Measurements from ENCODE around the gene THSD4. TPM values are rescaled to one million over a fixed set of nuclear protein-coding genes. Genes with fewer than 3 reads are reported as not detected.

The THSD4 gene
- total RNA-seq, 2 experiments from 2014 or later: not detected

DNA sequence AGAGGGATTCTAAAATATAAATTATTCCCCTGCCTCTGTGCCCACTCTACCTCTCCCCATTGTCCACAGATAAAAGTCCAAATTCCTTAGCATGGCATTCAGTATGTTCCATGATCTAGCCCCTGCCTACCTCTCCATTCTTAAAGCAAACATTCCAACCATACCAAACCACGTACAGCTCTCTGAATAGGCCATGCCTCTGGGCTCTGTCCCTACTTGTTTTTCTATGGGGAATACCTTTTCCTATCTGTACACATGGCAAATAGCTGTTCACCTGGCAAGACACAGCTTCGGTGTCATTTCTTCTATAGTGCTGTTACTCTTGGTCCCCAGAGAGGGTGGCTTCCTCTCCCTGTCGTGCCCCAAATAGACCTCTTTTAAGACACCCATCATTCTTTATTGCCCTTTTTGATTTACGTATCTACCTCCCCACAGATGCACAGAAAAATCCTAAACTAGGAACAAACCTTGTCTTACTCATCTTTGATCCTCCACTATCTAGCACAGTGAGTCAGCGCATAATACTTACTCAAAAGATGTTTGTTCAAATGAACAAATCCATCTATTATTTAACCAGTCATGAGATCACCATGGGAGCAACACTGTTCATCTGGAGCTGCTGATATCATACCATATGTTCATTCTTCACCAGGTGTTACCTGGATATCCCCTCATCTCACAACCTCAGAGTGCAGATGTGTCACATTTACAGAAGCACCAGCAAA is 329.8 kb downstream of the THSD4 start:
- Mint-ChIP-seq H3K36me3 (no peaks in the 10 kb centered on the region), H3K9me3 (no peaks in the 10 kb centered on the region), H3K27ac (no peak overlapping the region), H3K4me3 (no peak overlapping the region), H3K27me3 (peaks cover 3% of the 10 kb centered on the region), H3K4me1 (ENCODE audit: low read depth) (no peaks in the 10 kb centered on the region)
- ChIA-PET POLR2A (no interaction called here), CTCF (interaction anchor here (0.7 to 2.2 kb wide), 4 partner anchors 14 to 285 kb away, joined by 3 to 20 read pairs (median 4); no protein-coding TSS in a partner anchor)
- intact Hi-C loops (cut with micrococcal nuclease): loop anchor here (5.0 to 10.0 kb wide), 3 partner anchors 58 to 618 kb away; no protein-coding TSS in a partner anchor
- DNase-seq: no peak

GRCh38 chr15:71447328-71448250 is 332.3 kb downstream of the THSD4 start:
- Mint-ChIP-seq H3K36me3 (no peaks in the 10 kb centered on the region), H3K27ac (no peak overlapping the region), H3K4me1 (ENCODE audit: low read depth) (no peaks in the 10 kb centered on the region), H3K9me3 (no peaks in the 10 kb centered on the region), H3K4me3 (no peak overlapping the region), H3K27me3 (no peaks in the 10 kb centered on the region)
- DNase-seq: no peak
- intact Hi-C loops (cut with micrococcal nuclease): loop anchor here (2.0 to 10.0 kb wide), 2 partner anchors 207 to 283 kb away; no protein-coding TSS in a partner anchor
- ChIA-PET POLR2A (no interaction called here), CTCF (interaction anchor here (0.6 to 0.9 kb wide), 3 partner anchors 61 to 573 kb away, joined by 3 to 4 read pairs (median 3); no protein-coding TSS in a partner anchor)

- H3K36me3 Mint-ChIP-seq: no peaks in the 10 kb centered on the region
- no peak overlapping the region for H3K4me3 Mint-ChIP-seq
- no peaks in the 10 kb centered on the region for H3K27me3 Mint-ChIP-seq
- ChIA-PET POLR2A (no interaction called here), CTCF (no interaction called here)
- H3K9me3 Mint-ChIP-seq: no peaks in the 10 kb centered on the region
- DNase-seq: no peak
- no peaks in the 10 kb centered on the region for H3K4me1 Mint-ChIP-seq (ENCODE audit: low read depth)
- intact Hi-C loops (cut with micrococcal nuclease): loop anchor here (2.0 to 10.0 kb wide), 2 partner anchors 206 to 282 kb away; no protein-coding TSS in a partner anchor
- H3K27ac Mint-ChIP-seq: no peak overlapping the region
Observed at GRCh38 chr15:71448688-71449114, 333.4 kb downstream of the THSD4 start.

DNA sequence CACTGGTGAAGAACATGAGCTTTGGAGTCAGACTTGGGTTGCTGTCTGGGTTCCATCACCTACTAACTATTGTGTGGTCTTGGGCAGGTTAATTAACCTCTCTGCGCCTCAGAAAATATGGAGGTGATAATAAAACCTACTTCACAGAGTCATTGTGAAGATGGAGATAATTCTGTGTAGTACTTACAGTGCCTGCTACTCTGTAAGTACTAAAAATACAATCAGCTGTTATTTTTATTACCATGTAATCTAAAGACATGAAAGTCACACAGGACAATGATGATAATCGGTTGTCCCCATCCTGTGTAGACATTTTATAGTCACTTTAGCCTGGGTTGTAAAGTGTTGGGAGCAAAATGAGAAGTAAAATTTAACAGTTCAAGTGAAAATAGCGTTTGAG is 334.1 kb downstream of the THSD4 start:
- intact Hi-C loops (cut with micrococcal nuclease): loop anchor here (2.0 to 10.0 kb wide), 2 partner anchors 205 to 281 kb away; no protein-coding TSS in a partner anchor
- Mint-ChIP-seq H3K4me1 (ENCODE audit: low read depth) (no peaks in the 10 kb centered on the region), H3K9me3 (no peaks in the 10 kb centered on the region), H3K27me3 (no peaks in the 10 kb centered on the region), H3K4me3 (no peak overlapping the region), H3K36me3 (no peaks in the 10 kb centered on the region), H3K27ac (no peak overlapping the region)
- ChIA-PET POLR2A (no interaction called here), CTCF (interaction anchor here (0.6 to 0.9 kb wide), 2 partner anchors 9 to 293 kb away, joined by 3 read pairs; no protein-coding TSS in a partner anchor)
- DNase-seq: no peak

DNA sequence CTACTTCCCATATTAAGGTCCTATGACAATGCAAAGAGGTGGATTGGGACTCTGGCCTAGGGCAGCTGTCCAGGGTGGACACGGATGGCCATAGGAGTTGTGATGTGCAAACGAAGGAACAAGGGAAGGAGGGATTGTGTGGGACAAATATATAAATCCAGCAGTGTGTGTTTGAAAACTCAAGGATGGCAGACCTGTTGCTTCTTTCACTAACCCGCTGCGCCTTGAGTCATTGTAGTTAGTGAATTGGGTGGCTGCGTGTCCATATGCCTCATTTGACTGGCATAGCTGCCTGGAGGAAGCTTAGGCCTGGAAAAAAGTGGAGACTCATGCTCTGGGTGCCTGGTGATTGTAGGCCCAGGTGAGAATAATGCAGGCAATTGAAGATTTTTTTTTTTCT is 334.7 kb downstream of the THSD4 start:
- Mint-ChIP-seq H3K4me3 (no peak overlapping the region), H3K36me3 (no peaks in the 10 kb centered on the region), H3K9me3 (no peaks in the 10 kb centered on the region), H3K4me1 (ENCODE audit: low read depth) (no peaks in the 10 kb centered on the region), H3K27ac (no peak overlapping the region), H3K27me3 (no peaks in the 10 kb centered on the region)
- CTCF ChIA-PET: interaction anchor here (0.9 kb wide), 1 partner anchor 9 kb away, joined by 3 read pairs; no protein-coding TSS in a partner anchor
- no peak for DNase-seq
- POLR2A ChIA-PET: no interaction called here
- intact Hi-C loops (cut with micrococcal nuclease): loop anchor here (2.0 to 10.0 kb wide), 2 partner anchors 205 to 281 kb away; no protein-coding TSS in a partner anchor

DNA sequence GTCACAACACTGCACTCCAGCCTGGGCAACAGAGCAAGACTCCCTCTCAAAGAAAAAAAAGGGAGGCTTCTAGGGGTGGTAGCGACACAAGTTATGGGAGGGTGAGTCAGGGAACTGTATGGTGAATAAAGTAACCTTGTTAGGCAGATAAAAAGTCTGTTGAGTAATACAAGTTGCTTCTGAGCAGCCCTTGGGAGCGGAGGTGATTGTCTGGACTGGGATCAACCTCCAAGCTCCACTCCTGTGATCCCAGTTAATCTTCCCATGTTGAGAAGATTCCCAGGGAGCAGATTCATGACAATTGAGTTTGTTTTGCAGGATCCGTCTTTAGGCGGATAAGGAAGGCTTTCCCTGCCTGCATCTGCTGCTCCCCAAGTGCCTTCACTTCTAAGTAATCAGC is 335.9 kb downstream of the THSD4 start:
- DNase-seq: no peak
- H3K4me3 Mint-ChIP-seq: no peak overlapping the region
- no peaks in the 10 kb centered on the region for H3K9me3 Mint-ChIP-seq
- no peak overlapping the region for H3K27ac Mint-ChIP-seq
- H3K4me1 Mint-ChIP-seq (ENCODE audit: low read depth): no peaks in the 10 kb centered on the region
- intact Hi-C loops (cut with micrococcal nuclease): no loop called here
- H3K27me3 Mint-ChIP-seq: no peaks in the 10 kb centered on the region
- ChIA-PET CTCF (no interaction called here), POLR2A (interaction anchor here (0.6 kb wide), 1 partner anchor 703 kb away, joined by 3 read pairs; no protein-coding TSS in a partner anchor)
- H3K36me3 Mint-ChIP-seq: no peaks in the 10 kb centered on the region

DNA sequence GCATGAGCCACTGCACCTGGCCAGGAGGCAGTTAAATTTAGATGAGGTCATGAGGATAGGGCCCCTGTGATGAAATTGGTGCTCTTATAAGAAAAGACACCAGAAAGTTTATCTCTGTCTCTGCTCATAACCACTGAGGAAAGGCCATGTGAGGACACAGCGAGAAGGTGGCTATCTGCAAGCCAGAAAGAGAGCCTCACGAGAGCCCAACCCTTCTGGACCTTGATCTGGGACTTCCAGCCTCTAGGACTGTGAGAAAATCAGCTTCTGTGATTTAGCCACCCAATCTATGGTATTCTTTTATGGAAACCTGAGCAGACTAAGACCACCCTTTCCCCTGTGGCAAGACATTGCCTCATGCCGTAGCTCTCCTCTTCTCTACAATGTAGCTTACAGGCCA is 337.6 kb downstream of the THSD4 start:
- no peaks in the 10 kb centered on the region for H3K4me1 Mint-ChIP-seq (ENCODE audit: low read depth)
- ChIA-PET CTCF (no interaction called here), POLR2A (no interaction called here)
- H3K36me3 Mint-ChIP-seq: no peaks in the 10 kb centered on the region
- H3K4me3 Mint-ChIP-seq: no peak overlapping the region
- no peak for DNase-seq
- intact Hi-C loops (cut with micrococcal nuclease): no loop called here
- no peaks in the 10 kb centered on the region for H3K27me3 Mint-ChIP-seq
- no peak overlapping the region for H3K27ac Mint-ChIP-seq
- H3K9me3 Mint-ChIP-seq: no peaks in the 10 kb centered on the region

GRCh38 chr15:71454462-71454996 is 339.3 kb downstream of the THSD4 start:
- H3K4me3 Mint-ChIP-seq: no peak overlapping the region
- no peak for DNase-seq
- H3K27me3 Mint-ChIP-seq: no peaks in the 10 kb centered on the region
- H3K9me3 Mint-ChIP-seq: no peaks in the 10 kb centered on the region
- H3K27ac Mint-ChIP-seq: no peak overlapping the region
- H3K36me3 Mint-ChIP-seq: no peaks in the 10 kb centered on the region
- ChIA-PET CTCF (interaction anchor here (0.6 kb wide), 1 partner anchor 38 kb away, joined by 4 read pairs; no protein-coding TSS in a partner anchor), POLR2A (no interaction called here)
- no peaks in the 10 kb centered on the region for H3K4me1 Mint-ChIP-seq (ENCODE audit: low read depth)
- intact Hi-C loops (cut with micrococcal nuclease): no loop called here

- intact Hi-C loops (cut with micrococcal nuclease): no loop called here
- no peaks in the 10 kb centered on the region for H3K4me1 Mint-ChIP-seq (ENCODE audit: low read depth)
- H3K27ac Mint-ChIP-seq: no peak overlapping the region
- no peaks in the 10 kb centered on the region for H3K9me3 Mint-ChIP-seq
- no peaks in the 10 kb centered on the region for H3K36me3 Mint-ChIP-seq
- no peaks in the 10 kb centered on the region for H3K27me3 Mint-ChIP-seq
- ChIA-PET POLR2A (no interaction called here), CTCF (no interaction called here)
- H3K4me3 Mint-ChIP-seq: no peak overlapping the region
- DNase-seq: no peak
Observed at GRCh38 chr15:71455107-71455506, 339.8 kb downstream of the THSD4 start.

- Mint-ChIP-seq H3K27me3 (no peaks in the 10 kb centered on the region), H3K27ac (no peak overlapping the region), H3K4me3 (no peak overlapping the region), H3K36me3 (no peaks in the 10 kb centered on the region), H3K4me1 (ENCODE audit: low read depth) (no peaks in the 10 kb centered on the region), H3K9me3 (no peaks in the 10 kb centered on the region)
- ChIA-PET POLR2A (no interaction called here), CTCF (no interaction called here)
- intact Hi-C loops (cut with micrococcal nuclease): no loop called here
- DNase-seq: no peak
Observed at GRCh38 chr15:71455878-71456277, 340.6 kb downstream of the THSD4 start.

GRCh38 chr15:71456362-71456761 is 341.1 kb downstream of the THSD4 start:
- Mint-ChIP-seq H3K36me3 (no peaks in the 10 kb centered on the region), H3K27me3 (no peaks in the 10 kb centered on the region), H3K9me3 (no peaks in the 10 kb centered on the region), H3K4me3 (no peak overlapping the region), H3K4me1 (ENCODE audit: low read depth) (no peaks in the 10 kb centered on the region), H3K27ac (no peak overlapping the region)
- ChIA-PET CTCF (no interaction called here), POLR2A (no interaction called here)
- intact Hi-C loops (cut with micrococcal nuclease): no loop called here
- DNase-seq: no peak

- CTCF ChIA-PET: no interaction called here
- H3K4me1 Mint-ChIP-seq (ENCODE audit: low read depth): no peaks in the 10 kb centered on the region
- H3K27me3 Mint-ChIP-seq: no peaks in the 10 kb centered on the region
- no peak overlapping the region for H3K27ac Mint-ChIP-seq
- no peaks in the 10 kb centered on the region for H3K36me3 Mint-ChIP-seq
- no peaks in the 10 kb centered on the region for H3K9me3 Mint-ChIP-seq
- no peak for DNase-seq
- POLR2A ChIA-PET: no interaction called here
- no peak overlapping the region for H3K4me3 Mint-ChIP-seq
- intact Hi-C loops (cut with micrococcal nuclease): no loop called here
Observed at GRCh38 chr15:71456811-71457210, 341.5 kb downstream of the THSD4 start.

Data from activated CD4-positive, alpha-beta memory T cell treated with anti-CD3 and anti-CD28 coated beads for 36 hours (primary cell).